Measurements from ENCODE around the gene PSMD1. TPM values are rescaled to one million over a fixed set of nuclear protein-coding genes. Genes with fewer than 3 reads are reported as not detected.
"Not testable (repeated sequence)": the region's sequence is repeated elsewhere in the genome, so short reads cannot be mapped to it uniquely, and the experiment has no call there.

Gene PSMD1
- total RNA-seq, 4 donors from 2014 or later = 24.3 to 85.3 (median 74.7) TPM

DNA sequence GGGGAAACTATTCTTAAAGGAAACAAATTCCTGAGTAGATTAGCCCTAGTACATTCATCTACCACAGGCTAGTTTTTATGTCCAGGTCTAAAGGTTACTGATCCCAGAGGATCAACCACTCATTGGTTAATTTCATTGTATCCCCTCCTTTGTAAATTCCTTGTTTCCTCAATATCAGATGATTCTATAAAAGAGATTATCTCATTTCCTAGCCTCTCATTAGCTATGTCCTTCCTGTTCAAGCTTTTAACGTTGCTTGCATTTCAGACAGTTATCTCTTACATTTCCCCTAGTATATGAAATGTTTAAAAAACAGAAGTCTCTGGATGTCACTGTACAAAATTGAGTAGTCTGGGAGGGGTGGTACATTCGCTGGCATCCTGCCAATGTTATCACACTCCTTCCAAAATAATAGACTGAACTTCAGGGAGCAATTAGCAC lies 117.6 kb downstream of the PSMD1 start:
- WGBS, 2 donors (ENCODE audit: low coverage in 1 of 2) = 54 to 62% methylated on average over 2 of the region's 2 CpGs
- intact Hi-C loops (cut with DNase I; ENCODE audit: low total_unique reads) = no loop called here
- H3K9me3 ChIP-seq = no peaks in the 10 kb centered on the region
- in situ Hi-C loops (cut with MboI; ENCODE audit: low pct_ligation_motif_present in 1 of 4, low pct_unique_long_range_greater_than_20kb in 1 of 4, low sequenced_read_pairs in 3 of 4) = no loop called here
- H3K4me1 ChIP-seq = peaks cover 0 to 10% (median 0%) of the 10 kb centered on the region in 4 donors
- DNase-seq = no peak
- no peak overlapping the region for H3K27ac ChIP-seq
- no peak for TF ChIP-seq EP300 (IDR thresholded peaks at IDR 0.05; ENCODE audit: low read depth)
- TF ChIP-seq, protein P1, sequence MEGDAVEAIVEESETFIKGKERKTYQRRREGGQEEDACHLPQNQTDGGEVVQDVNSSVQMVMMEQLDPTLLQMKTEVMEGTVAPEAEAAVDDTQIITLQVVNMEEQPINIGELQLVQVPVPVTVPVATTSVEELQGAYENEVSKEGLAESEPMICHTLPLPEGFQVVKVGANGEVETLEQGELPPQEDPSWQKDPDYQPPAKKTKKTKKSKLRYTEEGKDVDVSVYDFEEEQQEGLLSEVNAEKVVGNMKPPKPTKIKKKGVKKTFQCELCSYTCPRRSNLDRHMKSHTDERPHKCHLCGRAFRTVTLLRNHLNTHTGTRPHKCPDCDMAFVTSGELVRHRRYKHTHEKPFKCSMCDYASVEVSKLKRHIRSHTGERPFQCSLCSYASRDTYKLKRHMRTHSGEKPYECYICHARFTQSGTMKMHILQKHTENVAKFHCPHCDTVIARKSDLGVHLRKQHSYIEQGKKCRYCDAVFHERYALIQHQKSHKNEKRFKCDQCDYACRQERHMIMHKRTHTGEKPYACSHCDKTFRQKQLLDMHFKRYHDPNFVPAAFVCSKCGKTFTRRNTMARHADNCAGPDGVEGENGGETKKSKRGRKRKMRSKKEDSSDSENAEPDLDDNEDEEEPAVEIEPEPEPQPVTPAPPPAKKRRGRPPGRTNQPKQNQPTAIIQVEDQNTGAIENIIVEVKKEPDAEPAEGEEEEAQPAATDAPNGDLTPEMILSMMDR (IDR thresholded peaks at IDR 0.05) = no peak
- H3K4me3 ChIP-seq = no peak overlapping the region
- H3K36me3 ChIP-seq = peaks cover 0 to 23% (median 6%) of the 10 kb centered on the region in 4 donors
- no peaks in the 10 kb centered on the region for H3K27me3 ChIP-seq

DNA sequence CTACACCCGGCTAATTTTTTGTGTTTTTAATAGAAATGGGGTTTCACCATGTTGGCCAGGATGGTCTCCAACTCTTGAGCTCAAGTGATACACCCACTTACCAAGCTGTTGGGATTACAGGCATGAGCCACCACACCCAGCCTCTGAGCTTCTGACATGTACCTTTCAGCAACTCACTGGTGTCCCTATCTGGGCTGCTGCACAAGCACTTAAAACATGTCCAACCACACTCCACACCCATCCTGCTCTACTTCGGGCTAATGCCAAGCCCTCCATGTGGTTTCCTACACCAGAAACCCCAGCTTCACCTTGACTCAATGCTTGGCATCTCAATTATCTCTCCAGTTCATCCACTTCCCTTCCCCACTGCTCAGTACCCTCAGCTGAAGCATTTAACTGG lies 119.4 kb downstream of the PSMD1 start:
- no peaks in the 10 kb centered on the region for H3K27me3 ChIP-seq
- TF ChIP-seq POLR2AphosphoS5 (IDR thresholded peaks at IDR 0.05) (no peak), EP300 (IDR thresholded peaks at IDR 0.05; ENCODE audit: low read depth) (no peak), POLR2A (IDR thresholded peaks at IDR 0.05) (no peak)
- TF ChIP-seq, protein P1 (IDR thresholded peaks at IDR 0.05) = no peak
- WGBS, 2 donors (ENCODE audit: low coverage in 1 of 2) = 76 to 80% methylated on average over 1 to 2 of the region's 2 CpGs
- H3K27ac ChIP-seq = no peak overlapping the region
- intact Hi-C loops (cut with DNase I; ENCODE audit: low total_unique reads) (no loop called here), in situ Hi-C loops (cut with MboI; ENCODE audit: low pct_ligation_motif_present in 1 of 4, low pct_unique_long_range_greater_than_20kb in 1 of 4, low sequenced_read_pairs in 3 of 4) (no loop called here)
- H3K9me3 ChIP-seq = no peaks in the 10 kb centered on the region
- H3K36me3 ChIP-seq = peaks cover 0 to 17% (median 4%) of the 10 kb centered on the region in 4 donors
- H3K4me1 ChIP-seq = peaks cover 0 to 10% (median 0%) of the 10 kb centered on the region in 4 donors
- H3K4me3 ChIP-seq = no peak overlapping the region
- DNase-seq = no peak

DNA sequence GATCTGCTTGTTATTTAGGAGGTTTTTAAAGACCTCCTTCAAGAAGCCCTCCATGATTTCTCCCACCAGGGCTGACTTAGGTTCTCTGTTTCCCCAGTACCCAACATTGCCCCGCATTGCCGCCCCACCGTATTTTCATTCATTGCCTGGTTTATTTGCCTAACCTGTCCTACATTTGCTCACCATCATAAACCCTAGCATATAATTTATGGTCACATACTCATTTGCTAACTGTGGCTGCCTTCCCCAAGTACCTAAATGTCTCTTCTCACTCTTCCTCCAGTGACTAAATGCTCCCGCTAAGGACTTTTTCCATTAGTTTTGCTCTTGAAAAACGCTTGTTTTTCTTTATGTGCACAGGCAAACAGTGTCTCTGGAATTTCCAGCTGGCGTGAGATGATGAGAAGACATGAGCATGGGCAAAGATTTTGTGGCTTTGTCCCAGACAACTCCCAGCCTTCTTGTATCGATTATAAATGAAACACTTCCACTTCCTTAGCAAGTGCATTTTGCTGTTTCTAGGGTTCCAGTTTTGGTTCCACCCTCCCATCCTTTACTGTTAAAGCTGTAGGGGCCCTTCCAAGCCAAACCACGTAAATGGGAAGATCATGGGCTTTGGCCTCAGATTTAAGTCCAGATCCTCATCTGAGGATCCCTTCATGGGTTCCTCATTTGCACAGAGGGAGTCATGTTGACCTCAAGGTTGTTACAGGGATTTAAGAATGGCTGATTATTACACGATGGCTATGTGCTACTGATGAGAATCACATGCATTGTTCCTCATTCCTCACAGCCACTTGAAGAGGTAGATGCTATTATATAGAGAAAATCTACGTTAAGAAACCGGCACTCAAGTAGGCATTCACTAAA lies 120.7 kb downstream of the PSMD1 start:
- H3K27ac ChIP-seq = no peak overlapping the region
- intact Hi-C loops (cut with DNase I; ENCODE audit: low total_unique reads) (no loop called here), in situ Hi-C loops (cut with MboI; ENCODE audit: low pct_ligation_motif_present in 1 of 4, low pct_unique_long_range_greater_than_20kb in 1 of 4, low sequenced_read_pairs in 3 of 4) (no loop called here)
- TF ChIP-seq, protein P1 (IDR thresholded peaks at IDR 0.05) = no peak
- TF ChIP-seq EP300 (IDR thresholded peaks at IDR 0.05; ENCODE audit: low read depth) (no peak), POLR2AphosphoS5 (IDR thresholded peaks at IDR 0.05) (no peak), POLR2A (IDR thresholded peaks at IDR 0.05) (no peak)
- H3K36me3 ChIP-seq = peaks cover 0 to 13% (median 1%) of the 10 kb centered on the region in 4 donors
- H3K9me3 ChIP-seq = no peaks in the 10 kb centered on the region
- no peak for DNase-seq
- whole genome bisulfite sequencing, 2 donors (ENCODE audit: low coverage in 1 of 2) = 53 to 77% methylated on average over 7 to 11 of the region's 11 CpGs
- H3K4me3 ChIP-seq = no peak overlapping the region
- no peaks in the 10 kb centered on the region for H3K27me3 ChIP-seq
- H3K4me1 ChIP-seq = peaks cover 0 to 10% (median 0%) of the 10 kb centered on the region in 4 donors

DNA sequence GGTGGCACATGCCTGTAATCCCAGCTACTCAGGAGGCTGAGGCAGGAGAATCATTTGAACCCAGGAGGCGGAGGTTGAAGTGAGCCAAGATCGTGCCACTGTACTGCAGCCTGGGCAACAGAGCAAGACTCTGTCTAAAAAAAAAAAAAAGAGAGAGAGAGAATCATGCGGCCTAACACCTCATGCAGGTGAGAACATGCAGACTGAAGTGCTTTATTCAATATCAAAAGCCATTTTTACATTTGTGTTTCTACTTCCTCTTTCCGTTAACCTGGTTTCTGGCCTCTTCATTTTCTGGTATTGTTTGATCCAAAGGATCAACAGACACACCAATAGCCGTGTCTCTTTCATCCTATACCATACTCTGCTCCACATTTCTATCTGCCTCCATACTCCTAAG lies 122.1 kb downstream of the PSMD1 start:
- DNase-seq; H3K27me3 ChIP-seq; intact Hi-C loops (cut with DNase I; ENCODE audit: low total_unique reads); in situ Hi-C loops (cut with MboI; ENCODE audit: low pct_ligation_motif_present in 1 of 4, low pct_unique_long_range_greater_than_20kb in 1 of 4, low sequenced_read_pairs in 3 of 4); H3K27ac ChIP-seq; H3K4me1 ChIP-seq; H3K36me3 ChIP-seq; H3K4me3 ChIP-seq; H3K9me3 ChIP-seq: not testable (repeated sequence)
- WGBS, 2 donors (ENCODE audit: low coverage in 1 of 2) = 82 to 85% methylated on average over 5 of the region's 5 CpGs
